VCaP (cell line): Measurements from ENCODE around the gene ITPR3.

Experiments used
- H3K27ac ChIP-seq: fragments of 450-650 bp; 2 replicates; pipeline ENCODE4 v1.5.1; 2017
- CTCF ChIP-seq: fragments of 450-650 bp; conservative IDR thresholded peaks from 2 replicates; pipeline ENCODE4 v1.5.1; 2017; ENCODE audit warnings: mild to moderate bottlenecking, moderate library complexity

Gene ITPR3

GRCh38 chr6:33659986-33660385, 38.9 kb downstream of the ITPR3 start:
- H3K27ac ChIP-seq = no peak overlapping the region
- no peak for TF ChIP-seq CTCF

GRCh38 chr6:33661106-33661838, 40.1 kb downstream of the ITPR3 start:
- no peak for TF ChIP-seq CTCF
- no peak overlapping the region for H3K27ac ChIP-seq

DNA sequence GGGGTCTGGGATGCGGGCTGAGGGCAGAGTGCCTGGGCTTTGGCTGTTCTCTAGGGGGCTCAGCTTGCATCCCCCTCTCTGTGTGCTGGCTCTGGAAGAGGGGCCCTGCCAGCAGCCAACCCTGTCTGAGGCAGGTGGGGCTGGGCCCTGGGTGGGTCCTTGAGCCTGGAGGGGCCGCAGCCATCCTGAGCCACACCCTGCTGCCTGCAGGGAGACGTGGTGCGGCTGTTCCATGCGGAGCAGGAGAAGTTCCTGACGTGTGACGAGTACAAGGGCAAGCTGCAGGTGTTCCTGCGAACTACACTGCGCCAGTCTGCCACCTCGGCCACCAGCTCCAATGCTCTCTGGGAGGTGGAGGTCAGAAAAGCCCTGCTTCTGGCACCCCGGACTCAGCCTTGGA, 41.2 kb downstream of the ITPR3 start:
- no peak overlapping the region for H3K27ac ChIP-seq
- TF ChIP-seq CTCF = no peak

DNA sequence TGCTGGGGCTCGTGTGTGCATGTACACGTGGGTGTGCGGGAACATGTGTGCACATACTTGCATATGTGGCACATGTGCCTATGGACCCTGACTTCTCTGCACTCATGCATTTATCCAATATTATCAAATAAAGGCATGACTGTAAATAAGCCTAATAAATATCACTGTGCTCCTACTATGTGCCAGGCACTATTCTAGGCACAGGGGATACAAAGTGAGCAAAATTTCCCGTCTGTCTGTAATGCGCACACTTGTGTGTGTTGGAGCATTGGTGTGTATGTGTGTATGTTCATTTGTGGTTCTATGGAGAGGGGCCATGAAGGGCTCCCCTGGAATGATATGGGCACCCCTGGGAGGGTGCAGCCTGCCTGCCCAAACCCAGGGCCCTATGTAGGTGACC, 41.9 kb downstream of the ITPR3 start:
- no peak for TF ChIP-seq CTCF
- H3K27ac ChIP-seq = no peak overlapping the region

GRCh38 chr6:33663727-33664449, 42.8 kb downstream of the ITPR3 start:
- TF ChIP-seq CTCF = no peak
- H3K27ac ChIP-seq = no peak overlapping the region

DNA sequence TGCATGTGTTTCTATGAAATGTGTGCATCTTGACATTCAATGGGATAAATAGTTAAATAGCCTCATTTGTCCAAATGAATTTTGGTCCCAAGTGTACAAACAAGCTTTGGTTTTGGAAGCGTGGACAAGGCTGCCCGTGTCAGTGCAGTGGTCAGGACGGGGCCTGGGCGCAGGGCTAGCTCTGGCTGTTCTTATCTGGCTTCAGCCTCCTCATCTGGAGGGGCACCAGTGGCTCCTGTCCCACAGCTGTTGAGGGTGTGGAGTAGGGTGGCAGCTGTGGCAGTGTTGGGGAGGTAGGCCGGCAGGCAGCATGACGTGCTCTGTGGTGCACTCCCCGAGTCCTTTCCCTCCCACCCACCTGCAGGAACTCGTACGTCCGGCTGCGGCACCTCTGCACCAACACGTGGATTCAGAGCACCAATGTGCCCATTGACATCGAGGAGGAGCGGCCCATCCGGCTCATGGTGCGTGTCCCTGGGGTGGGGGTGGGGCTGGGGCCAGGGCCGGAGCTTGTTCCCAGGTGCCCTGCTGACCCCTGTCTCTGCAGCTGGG, 43.5 kb downstream of the ITPR3 start:
- TF ChIP-seq CTCF = no peak
- no peak overlapping the region for H3K27ac ChIP-seq

DNA sequence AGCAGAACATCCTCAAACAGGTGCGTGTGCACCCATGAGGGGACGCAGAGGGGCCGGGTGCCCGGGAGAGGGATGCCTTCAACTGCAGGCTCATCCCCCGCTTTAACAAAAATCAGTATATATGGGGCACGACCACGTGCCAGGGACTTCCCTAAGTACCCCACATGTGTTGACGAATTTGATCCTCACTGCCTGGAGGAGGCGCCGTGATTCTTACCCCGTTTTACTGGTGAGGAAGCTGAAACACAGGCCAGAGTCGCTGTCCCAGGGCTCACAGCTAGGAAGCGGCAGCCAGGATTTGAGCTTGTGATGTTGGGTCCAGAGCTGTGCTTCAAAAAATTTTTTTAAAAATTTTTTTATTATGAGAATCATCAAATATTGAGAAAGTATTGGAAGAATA, 44.8 kb downstream of the ITPR3 start:
- no peak for TF ChIP-seq CTCF
- no peak overlapping the region for H3K27ac ChIP-seq
